IPS-18c (cell line): ENCODE data around the gene SULT6B1.

Experiments used
- H3K4me3 ChIP-seq: 2 replicates; pipeline ENCODE4 v1.7.0; 2013; ENCODE audit warnings: low read depth, mild to moderate bottlenecking, low read length, moderate library complexity; ENCODE audit not compliant: insufficient read depth
- H3K9me3 ChIP-seq: one replicate; pipeline ENCODE4 v1.6.1; 2013; ENCODE audit warnings: mild to moderate bottlenecking, low read length, moderate library complexity; ENCODE audit not compliant: control insufficient read depth, insufficient read depth

The SULT6B1 gene

GRCh38 chr2:37168217-37168981 lies 20.1 kb downstream of the SULT6B1 start:
- Histone ChIP-seq H3K9me3 (no peaks in the 10 kb centered on the region), H3K4me3 (no peak overlapping the region)

DNA sequence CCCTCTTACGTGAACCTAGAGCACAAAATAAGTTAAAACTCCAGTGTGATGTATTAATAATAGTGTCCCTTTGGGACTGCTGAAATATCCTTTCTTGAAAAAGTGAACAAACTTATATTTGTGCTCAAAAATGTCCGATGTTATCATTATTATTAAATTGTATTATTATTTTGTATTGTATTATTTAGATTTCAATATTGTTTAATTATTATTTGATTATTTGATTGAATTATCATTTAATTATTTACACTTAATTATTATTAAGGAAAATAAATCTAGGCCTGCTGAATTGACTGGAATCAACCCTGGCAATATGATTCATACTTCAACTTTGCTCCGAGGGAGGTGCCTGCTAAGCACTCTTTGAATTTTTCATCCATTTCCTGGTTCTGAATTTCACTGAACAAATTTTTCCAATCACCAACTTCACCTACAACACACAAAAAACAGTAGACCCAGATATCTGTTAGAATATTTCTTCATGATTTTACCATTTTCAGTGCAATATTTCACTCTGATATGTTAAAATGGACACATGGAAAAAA lies 20.8 kb downstream of the SULT6B1 start:
- H3K4me3 ChIP-seq: no peak overlapping the region
- no peaks in the 10 kb centered on the region for H3K9me3 ChIP-seq

- no peaks in the 10 kb centered on the region for H3K9me3 ChIP-seq
These were observed 23.7 kb downstream of the SULT6B1 start for GRCh38 chr2:37164757-37165156.

DNA sequence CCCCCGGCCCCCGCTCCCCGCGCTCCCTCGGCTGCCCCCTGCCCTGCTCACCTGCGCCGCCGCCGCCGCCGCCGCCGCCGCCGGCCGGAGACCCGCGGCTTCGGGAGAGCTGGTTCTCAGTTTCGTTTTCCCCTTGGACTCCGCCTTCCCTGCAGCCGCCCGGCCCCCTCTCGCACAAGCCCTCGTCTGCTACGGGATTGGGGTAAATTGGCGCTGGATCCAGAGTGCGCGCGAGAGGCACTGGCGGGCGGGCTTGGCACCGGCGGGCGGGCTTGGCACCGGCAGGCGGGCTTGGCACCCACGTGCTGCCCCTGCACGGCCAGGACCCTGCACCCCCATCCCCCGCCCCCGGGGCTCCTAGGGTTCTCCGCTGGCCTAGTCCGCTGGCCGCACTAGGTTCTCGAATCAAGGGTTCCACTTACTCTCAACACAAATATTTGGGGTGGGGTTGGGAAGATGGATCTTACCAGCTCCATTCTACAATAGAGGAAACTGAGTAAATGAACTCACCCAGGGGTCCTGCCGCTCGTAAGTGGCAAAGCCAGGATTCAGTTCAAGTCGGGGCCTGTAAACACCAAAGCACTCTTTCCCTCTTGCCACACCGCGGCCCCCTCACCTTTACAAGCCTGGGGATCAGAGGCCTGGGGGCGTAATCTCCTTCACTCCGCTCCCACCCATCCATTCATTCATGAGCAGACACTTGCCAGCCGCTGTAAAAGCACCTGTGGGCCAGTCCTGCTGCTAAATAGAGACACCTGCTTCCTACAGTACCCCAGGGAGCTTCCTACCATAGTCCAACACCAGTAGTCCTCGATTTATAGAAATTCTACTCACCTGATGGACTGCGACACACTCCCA lies 31.4 kb downstream of the SULT6B1 start, which contains the start of gene EIF2AK2:
TSS of gene EIF2AK2 (minus strand) at position 124 of the 858 bp plus-strand sequence. CDS start 9,174 bp downstream, outside the sequence.
- Histone ChIP-seq H3K4me3 (peak within 1 kb of the TSS; percentile 68), H3K9me3 (no peaks in the 10 kb centered on the region)

More at GRCh38 chr2:37164757-37165156, 23.7 kb downstream of the SULT6B1 start:
- no peak overlapping the region for H3K4me3 ChIP-seq

- no peaks in the 10 kb centered on the region for H3K9me3 ChIP-seq
- peak overlapping the region; percentile 68 for H3K4me3 ChIP-seq
These were observed 32.2 kb downstream of the SULT6B1 start for GRCh38 chr2:37156071-37156856.

- Histone ChIP-seq H3K9me3 (no peaks in the 10 kb centered on the region), H3K4me3 (no peak overlapping the region)
These were observed 33.7 kb downstream of the SULT6B1 start for GRCh38 chr2:37154785-37155184.

DNA sequence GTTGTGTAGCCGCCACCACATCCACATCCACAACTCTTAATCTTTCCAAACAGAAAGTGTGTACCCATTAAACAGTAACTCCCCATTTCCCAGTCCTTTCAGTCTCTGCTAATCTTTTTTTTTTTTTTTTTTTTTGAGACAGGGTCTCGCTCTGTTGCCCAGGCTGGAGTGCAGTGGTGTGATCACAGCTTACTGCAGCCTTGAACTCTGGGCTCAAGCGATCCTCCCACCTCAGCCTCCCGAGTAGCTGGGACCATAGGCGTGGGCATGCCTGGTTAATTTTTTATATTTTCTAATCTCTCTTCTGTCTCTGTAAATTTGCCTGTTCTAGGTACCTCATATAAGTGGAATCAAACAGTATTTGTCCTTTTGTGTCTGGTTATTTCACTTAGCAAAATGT lies 35.2 kb downstream of the SULT6B1 start:
- no peak overlapping the region for H3K4me3 ChIP-seq
- H3K9me3 ChIP-seq: no peaks in the 10 kb centered on the region

GRCh38 chr2:37149626-37150322 lies 38.7 kb downstream of the SULT6B1 start:
- Histone ChIP-seq H3K9me3 (no peaks in the 10 kb centered on the region), H3K4me3 (no peak overlapping the region)

DNA sequence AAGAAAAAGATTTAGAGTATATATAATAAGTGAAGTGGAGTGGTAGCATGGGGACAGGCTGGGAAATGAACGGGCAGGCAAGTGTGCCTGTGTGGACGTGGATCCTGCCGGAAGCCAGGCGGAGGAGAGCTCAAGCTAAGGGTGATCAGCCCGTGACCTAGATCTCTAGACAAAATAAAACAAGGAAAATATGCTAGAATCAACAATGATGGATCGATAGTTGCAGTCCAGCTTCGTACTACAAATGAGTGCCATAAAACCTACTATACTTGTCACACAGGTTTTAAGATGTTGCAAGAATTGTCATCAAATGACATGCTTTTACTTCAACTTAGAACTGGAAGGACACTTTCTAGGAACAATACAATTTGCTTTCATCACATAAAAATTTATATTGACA lies 40.1 kb downstream of the SULT6B1 start:
- Histone ChIP-seq H3K9me3 (no peaks in the 10 kb centered on the region), H3K4me3 (no peak overlapping the region)

DNA sequence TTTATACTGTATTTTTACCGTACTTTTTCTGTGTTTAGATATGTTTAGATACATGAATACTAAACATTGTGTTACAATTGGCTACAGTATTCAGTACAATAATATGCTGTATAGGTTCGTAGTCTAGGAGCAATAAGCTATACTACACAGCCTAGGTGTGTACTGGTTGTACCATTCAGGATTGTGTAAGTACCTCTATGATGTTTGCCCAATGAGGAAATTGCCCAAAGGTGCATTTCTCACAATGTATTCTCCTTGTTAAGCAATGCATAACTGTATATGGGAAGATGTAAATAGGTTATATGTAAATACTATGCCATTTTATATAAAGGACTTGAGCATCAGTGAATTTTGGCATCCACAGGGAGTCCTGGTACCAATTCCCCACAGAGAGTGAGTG lies 42.4 kb downstream of the SULT6B1 start:
- H3K9me3 ChIP-seq: no peaks in the 10 kb centered on the region
- H3K4me3 ChIP-seq: no peak overlapping the region

- Histone ChIP-seq H3K4me3 (no peak overlapping the region), H3K9me3 (no peaks in the 10 kb centered on the region)
These were observed 44.5 kb downstream of the SULT6B1 start for GRCh38 chr2:37143974-37144373.

DNA sequence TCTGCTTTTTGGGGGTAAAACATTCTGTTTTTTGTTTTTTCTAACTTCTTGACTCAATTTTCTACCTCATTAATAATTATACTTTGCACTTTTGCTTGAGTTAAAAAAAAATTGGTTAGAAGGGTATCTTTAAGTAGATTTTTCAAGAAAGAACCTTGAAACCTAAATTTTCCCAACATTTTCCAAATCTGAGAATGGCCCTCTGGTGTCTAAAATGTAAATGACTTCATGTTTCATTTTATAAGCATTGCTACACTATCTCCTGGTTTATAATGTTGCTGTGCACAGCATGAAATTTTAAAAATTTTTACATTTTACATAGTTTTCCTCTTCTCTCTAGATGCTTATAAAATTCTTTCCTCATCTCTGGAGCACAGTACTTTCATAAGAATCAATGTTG lies 45.9 kb downstream of the SULT6B1 start:
- Histone ChIP-seq H3K9me3 (no peaks in the 10 kb centered on the region), H3K4me3 (no peak overlapping the region)

GRCh38 chr2:37132914-37133313 lies 55.6 kb downstream of the SULT6B1 start:
- Histone ChIP-seq H3K9me3 (no peaks in the 10 kb centered on the region), H3K4me3 (no peak overlapping the region)

GRCh38 chr2:37125416-37125815 lies 63.1 kb downstream of the SULT6B1 start:
- H3K9me3 ChIP-seq: no peaks in the 10 kb centered on the region
- no peak overlapping the region for H3K4me3 ChIP-seq

DNA sequence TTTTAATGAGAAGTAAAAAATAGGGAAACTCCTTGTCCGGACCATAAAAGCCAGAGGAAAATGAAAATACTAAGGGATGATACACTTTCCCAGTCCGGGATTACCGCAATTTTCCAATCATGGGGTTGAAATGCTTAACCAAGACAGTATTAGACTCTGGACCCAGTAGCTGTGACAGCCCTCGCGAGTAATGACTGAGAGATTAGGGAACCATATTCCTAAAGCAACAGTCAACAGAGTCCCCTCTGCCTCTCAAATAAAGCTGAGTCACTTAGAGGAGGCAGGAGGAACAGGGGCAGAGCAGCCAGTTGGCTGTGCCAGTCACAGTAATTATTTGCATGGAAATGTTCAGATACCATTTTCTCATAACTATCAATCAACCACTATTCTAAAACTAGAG lies 69.3 kb downstream of the SULT6B1 start:
- H3K9me3 ChIP-seq: no peaks in the 10 kb centered on the region
- no peak overlapping the region for H3K4me3 ChIP-seq
